DMS53 treated with DMSO at 0.1 percent for 48 hours (cell line): Measurements from ENCODE around the gene RBM28.
A peak's percentile ranks its signal among the peaks of the same experiment; 100 is the strongest.

Experiments used
- DNase-seq: peaks from one replicate; lab custom pipeline; 2025; ENCODE audit not compliant: unreplicated experiment; lab: John Stamatoyannopoulos, UW

The RBM28 gene

DNA sequence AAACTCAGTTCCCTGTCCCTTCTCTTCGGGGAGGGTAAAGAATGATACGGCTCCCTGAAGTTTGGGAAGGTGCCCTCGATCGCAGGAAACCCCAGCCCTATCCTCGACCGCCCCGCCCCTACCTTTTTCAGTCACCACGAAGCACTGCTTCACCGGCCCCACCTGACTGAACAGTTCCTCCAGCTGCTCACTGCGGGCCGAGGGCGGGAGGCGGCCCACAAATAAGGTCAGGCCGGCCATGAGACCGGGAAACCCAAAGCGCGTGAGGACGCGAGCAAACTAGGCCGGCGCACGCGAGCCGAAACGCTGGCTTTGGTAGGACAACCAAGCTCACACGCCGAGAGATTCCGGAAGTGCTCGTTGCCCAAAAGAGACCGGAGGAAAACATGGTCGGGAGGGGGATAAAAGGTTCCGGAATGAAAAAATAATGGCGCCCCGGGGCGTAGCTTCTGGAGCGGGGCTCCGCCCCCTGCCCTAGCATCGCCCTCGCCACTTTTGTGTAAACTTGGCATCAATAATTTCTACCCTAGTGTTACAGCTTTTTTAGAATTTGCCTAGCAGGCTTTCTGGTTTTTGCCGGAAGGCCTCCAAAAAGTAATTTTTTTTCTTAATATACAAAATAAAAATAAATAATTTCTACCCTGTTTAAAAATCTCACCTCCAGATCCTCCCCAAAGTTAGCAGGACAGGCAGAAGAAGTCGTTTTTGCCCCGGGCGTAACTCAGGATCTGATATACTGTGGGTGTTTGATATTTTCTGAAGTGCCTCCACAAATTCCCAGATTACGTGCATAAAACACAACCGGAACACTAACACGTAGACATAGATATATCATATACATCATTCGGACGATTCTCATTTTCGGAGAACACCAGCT is at the start of gene RBM28:
Gene RBM28 (minus strand): TSS at position 355 of the 877 bp plus-strand sequence. CDS start 115 bp downstream, at position 240.
- peak; percentile 78 for DNase-seq

GRCh38 chr7:128392446-128393327 is 49.0 kb upstream of the RBM28 start:
- no peak for DNase-seq

DNA sequence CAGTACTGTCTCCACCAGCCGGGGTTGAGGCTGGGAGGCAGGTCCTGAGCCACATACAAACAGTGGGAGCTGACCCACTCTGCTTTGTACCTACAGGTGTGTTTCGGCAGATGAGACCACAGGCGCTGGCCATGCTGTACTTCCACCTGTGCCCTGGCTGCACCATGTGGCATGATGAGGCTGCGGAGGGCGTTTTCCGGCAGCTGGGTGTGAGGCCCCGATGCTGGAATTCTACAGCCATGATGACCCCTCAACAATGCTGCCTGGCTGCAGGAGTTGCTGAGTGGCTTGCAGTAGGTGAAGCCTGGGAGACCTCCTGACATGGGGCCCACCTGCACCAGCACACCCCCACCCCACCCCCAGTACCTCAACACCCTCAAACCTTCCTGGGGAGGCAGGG is 48.1 kb upstream of the RBM28 start:
- DNase-seq: no peak

- no peak for DNase-seq
Measured at GRCh38 chr7:128390871-128391565, 47.3 kb upstream of the RBM28 start.

GRCh38 chr7:128389618-128390329 is 46.1 kb upstream of the RBM28 start:
- DNase-seq: no peak

GRCh38 chr7:128389085-128389617 is 45.4 kb upstream of the RBM28 start:
- no peak for DNase-seq

DNA sequence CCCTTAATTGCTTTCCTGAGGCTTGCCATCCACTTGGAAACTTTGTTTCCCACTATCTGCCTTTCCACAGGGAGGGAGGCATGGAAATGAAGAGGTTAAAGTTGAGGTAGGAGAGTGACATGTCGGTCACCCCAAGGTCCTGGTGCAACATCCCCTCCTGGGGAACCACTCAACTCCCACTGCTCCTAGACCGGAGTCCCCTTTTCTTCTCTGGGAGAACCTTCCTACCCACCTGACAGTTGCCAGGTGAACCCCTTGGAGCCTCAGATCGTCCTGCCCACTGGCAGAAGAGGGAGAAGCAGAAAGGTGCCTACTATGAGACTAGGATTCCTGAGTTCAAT is 44.4 kb upstream of the RBM28 start:
- no peak for DNase-seq

DNA sequence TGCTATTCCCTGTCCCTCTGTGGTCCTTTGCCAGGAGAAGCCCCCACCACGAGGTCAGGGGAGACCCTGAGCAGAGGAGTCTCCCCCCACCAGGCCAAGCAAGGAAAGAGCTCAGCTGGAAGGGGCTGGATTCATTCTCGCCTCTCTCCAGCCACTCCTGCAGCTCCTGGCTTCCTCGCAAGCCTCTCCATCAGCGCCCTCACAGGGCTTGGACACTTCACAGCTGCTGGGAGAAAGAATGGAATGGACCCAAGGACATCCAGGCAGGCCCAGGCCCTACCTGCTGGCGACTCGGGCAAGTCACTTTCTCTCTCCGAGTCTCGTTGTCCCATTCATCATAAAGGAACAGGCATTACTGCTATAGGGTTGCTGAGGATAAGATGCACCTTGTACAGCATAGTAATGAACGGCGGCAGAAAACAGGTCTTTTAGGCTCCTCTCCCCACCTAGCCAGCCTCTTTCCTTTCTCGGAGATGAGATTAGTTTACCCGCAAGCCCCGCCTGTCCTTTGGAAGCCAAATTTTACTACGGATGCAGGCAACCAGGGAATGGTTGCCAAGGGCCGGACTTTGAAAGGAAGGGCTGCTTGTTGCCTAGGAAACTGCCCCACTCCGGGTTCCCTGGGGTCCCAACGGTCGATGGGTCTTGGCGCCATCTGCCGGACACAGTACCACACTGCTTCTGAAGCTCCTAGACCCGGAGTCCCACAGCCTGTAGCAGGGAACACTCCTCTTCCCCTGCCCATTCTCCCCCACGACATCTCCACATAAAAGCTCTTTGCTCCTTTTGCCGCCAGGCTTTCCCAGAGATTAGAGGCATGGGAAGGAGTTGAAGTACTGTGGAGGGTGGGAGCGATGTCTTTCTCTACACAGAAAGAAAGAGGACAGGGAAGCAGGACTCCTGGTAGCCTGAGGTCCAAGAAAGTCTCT is 43.8 kb upstream of the RBM28 start:
- peak; percentile 70 for DNase-seq

GRCh38 chr7:128385988-128386925 is 42.5 kb upstream of the RBM28 start:
- no peak for DNase-seq

- DNase-seq: no peak
Measured at GRCh38 chr7:128384726-128385125, 41.0 kb upstream of the RBM28 start.

DNA sequence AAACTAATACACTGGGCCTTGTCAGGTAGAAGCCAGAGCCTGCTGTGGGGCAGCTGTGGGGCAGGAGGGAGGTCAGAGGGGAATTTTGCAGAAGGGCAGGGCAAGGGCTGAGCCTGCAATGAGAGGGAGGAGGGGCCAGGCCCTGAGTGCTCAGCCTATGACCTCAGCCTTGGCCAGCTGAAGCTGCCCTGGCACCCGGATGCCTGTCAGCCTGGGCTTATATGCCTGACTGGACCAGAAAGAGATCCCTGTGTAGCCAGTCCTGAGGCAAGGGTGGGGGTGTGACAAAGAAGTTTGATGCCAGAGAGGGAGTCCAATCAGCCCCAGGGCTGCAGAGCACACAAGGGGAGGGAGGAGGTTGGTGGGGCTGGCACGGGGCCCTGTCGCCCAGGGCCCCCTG is 40.1 kb upstream of the RBM28 start:
- DNase-seq: no peak

GRCh38 chr7:128381161-128381821 is 37.6 kb upstream of the RBM28 start:
- DNase-seq: no peak

DNA sequence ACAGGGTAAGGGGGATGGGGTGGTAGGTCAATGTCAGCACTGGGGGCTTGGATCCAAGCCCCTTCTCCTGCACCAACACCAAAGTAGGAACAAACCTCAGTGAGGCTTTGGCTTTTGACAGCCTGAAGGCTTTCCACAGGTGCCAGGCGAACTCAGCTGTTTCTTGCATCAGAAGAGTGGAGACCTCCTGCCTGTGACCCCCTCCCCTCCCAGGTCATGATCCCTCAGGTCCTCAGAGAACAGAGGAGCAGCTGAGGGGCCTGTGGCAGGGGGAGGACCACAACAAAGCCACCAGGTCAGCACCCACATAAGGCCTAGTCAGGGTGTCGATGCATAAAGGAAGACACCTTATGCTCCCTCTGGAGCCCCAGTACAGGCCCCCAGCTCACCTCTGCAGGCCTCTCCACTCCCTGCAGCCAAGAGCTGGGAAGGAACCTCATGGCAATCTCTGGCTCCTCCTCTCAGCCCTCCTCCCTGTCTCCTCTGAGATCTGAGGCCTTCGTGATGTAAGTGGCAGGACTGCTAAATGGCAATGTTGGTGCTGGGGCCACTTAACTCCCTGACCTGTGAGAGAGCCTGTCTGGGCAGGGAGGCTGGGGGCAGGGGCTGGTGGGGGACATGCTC is 36.9 kb upstream of the RBM28 start:
- DNase-seq: no peak

DNA sequence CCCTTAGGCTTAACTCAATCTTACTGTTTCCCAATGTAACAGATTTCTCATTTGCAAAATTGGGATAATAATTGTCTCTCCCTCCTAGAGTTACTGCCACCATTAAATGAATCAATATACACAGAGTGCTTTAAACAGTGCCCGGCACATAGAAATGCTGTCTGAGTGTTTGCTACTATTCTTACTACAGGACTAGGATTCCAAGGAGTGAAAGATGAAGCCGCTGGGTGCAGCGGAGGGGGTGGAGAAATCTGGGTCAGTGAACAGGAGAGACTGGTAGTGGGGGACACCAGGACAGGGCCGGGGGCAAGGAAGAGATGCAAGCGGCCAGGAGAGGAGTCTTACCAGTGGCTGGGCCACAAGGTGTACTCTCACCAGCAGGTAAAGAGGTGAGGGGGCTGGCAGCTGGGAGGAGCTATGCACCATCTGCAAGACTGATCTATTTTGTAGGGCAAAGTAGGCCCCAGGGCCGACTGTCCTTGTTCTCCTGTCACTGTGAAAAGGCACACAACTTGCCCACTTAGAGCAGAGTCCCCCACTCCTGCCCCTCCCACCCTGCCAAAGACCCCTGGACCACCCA is 36.3 kb upstream of the RBM28 start:
- DNase-seq: no peak

DNA sequence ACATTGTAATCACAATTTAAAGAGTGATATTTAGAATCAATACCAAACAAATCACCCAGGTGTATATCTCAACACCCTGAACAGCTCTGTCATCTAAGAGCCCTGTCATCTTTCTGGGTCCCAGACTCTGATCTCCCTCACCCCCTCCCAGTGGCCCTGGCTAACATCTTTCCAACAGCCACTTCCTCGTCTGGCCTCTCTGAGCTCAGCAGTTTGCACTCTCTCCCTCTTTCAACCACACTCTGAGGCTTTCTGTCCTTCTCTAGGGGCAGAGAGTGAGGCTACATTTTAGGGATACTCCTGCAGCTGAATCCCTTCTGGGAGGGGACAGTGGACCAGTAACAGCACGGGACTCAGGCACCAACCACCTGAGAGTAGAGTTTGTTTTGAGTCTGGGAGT is 34.9 kb upstream of the RBM28 start:
- DNase-seq: no peak

GRCh38 chr7:128376077-128376476 is 32.4 kb upstream of the RBM28 start:
- DNase-seq: no peak

- no peak for DNase-seq
Measured at GRCh38 chr7:128374041-128374440, 30.3 kb upstream of the RBM28 start.
